Activated T-cell treated with anti-CD3 and anti-CD28 coated beads for 24 hours (primary cell): ENCODE results near the gene G6PC1.
"Not testable (repeated sequence)": the region's sequence is repeated elsewhere in the genome, so short reads cannot be mapped to it uniquely, and the experiment has no call there.

Experiments
- DNase-seq: peaks from one replicate; pipeline ENCODE4 v3.0.0-alpha.2; 2020; ENCODE audit warnings: low read depth

The G6PC1 gene

GRCh38 chr17:42900460-42901331 is at the start of gene G6PC1:
G6PC1 (plus strand) TSS chr17:42900799; CDS start chr17:42900877, 78 bp downstream.
- no peak for DNase-seq

DNA sequence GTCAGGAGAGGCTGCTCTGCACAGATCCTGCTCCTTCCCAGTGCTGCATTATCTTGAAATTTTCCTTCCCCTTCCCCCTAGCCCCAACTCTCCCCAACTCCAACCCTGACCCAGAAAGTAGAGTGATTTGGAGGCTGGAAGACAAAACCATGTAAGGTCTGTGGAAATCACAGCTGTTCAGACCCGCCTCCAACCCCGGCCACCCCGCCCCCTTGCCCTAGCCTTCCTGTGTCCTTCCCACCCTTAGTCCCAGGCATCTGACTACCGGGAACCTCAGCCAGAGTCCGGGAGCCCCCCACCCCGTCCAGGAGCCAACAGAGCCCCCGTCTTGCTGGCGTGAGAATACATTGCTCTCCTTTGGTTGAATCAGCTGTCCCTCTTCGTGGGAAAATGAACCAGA is 49.6 kb upstream of the G6PC1 start, which contains the start of gene AOC3:
TSS of gene AOC3 (plus strand) at position 246 of the 400 bp plus-strand sequence. CDS start at position 391, 145 bp downstream.
- DNase-seq = no peak

- DNase-seq = not testable (repeated sequence)
Measured at GRCh38 chr17:42851371-42852240, 49.0 kb upstream of the G6PC1 start.

DNA sequence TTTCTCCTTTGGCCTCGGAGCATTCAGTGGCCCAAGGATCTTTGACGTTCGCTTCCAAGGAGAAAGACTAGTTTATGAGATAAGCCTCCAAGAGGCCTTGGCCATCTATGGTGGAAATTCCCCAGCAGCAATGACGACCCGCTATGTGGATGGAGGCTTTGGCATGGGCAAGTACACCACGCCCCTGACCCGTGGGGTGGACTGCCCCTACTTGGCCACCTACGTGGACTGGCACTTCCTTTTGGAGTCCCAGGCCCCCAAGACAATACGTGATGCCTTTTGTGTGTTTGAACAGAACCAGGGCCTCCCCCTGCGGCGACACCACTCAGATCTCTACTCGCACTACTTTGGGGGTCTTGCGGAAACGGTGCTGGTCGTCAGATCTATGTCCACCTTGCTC is 48.2 kb upstream of the G6PC1 start:
- no peak for DNase-seq

GRCh38 chr17:42853004-42853403 is 47.6 kb upstream of the G6PC1 start:
- DNase-seq = no peak

GRCh38 chr17:42853597-42853967 is 47.0 kb upstream of the G6PC1 start:
- DNase-seq = no peak

- DNase-seq = no peak
Measured at GRCh38 chr17:42853968-42854790, 46.4 kb upstream of the G6PC1 start.

DNA sequence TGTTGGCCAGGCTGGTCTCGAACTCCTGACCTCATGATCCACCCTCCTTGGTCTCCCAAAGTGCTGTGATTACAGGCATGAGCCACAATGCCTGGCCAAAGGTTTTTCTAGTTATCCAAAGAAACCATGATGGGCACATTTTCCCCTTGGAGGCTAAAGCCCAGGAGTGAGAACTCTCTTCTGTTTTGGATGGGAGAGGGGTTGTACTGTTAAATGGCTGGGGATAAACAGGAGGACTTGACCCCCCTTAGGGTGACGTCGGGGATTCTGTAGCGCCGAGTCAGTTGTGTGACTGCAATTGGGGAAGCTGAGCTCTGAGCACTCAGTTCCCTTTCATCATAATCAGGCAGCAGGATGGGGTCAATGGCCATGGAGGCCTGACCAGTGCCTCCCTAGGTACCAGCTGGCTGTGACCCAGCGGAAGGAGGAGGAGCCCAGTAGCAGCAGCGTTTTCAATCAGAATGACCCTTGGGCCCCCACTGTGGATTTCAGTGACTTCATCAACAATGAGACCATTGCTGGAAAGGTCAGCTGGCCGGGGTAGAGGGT is 45.5 kb upstream of the G6PC1 start:
- DNase-seq = no peak

DNA sequence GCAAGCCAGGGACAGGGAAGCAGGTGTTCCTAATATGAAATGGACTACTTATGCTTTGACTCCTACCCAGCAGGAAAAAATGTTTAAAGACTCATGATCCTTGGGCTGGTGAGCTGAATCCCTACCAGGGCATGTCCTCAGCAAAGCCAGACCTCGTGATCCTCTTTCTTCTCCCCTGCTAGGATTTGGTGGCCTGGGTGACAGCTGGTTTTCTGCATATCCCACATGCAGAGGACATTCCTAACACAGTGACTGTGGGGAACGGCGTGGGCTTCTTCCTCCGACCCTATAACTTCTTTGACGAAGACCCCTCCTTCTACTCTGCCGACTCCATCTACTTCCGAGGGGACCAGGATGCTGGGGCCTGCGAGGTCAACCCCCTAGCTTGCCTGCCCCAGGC is 44.5 kb upstream of the G6PC1 start:
- DNase-seq = not testable (repeated sequence)

DNA sequence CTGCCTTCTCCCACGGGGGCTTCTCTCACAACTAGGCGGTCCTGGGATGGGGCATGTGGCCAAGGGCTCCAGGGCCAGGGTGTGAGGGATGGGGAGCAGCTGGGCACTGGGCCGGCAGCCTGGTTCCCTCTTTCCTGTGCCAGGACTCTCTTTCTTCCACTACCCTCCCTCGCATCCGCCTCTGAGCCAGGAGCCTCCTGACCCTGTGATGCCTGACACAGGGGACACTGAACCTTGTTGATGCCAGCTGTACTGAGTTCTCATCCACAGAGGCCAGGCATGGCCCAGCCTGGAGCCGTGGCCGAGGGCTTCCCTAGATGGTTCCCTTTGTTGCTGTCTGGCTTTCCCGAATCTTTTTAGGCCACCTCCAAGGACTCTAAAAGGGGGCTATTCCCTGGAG is 44.1 kb upstream of the G6PC1 start:
- DNase-seq = not testable (repeated sequence)

DNA sequence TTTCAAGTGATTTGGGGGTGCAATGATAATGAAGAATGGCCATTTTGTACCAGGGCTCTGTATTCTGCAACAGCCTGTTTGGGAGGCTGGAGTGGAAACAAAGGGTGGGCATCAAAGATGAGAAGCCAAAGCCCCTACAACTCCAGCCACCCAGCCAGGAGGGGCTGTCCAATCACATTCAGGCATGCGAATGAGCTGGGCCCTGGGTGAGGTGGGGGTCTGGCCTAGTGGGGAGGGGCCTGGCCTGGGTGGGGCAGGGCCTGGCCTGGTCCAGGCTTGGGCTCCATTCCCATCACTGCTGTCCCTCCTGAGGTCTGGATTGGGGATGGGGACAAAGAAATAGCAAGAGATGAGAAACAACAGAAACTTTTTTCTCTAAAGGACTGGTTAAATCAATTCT is 43.2 kb upstream of the G6PC1 start:
- no peak for DNase-seq

GRCh38 chr17:42865638-42866094 is 34.9 kb upstream of the G6PC1 start:
- DNase-seq = no peak

DNA sequence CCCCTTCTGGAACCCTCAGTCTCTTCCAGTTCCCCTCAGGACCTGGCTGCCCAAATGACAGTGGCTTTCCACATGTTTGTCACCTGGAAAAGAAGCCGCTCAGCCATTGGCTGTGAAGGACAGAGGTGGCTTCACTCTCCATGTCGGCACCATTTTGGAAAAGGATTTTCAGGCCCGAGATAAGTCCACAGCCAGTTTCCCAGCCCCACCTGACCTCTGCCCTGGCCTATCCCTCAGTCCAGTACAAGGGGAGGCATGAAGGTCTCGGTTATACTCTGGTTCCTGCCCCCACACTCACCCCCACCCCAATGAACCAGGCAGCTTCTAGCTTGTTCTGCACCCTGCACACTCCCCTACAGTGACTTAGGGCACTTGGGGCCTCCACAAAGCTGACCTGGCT is 34.4 kb upstream of the G6PC1 start:
- no peak for DNase-seq

- DNase-seq = no peak
Measured at GRCh38 chr17:42866631-42867575, 33.7 kb upstream of the G6PC1 start.

- DNase-seq = not testable (repeated sequence)
Measured at GRCh38 chr17:42867694-42868261, 32.8 kb upstream of the G6PC1 start.

- DNase-seq = no peak
Measured at GRCh38 chr17:42868338-42868737, 32.3 kb upstream of the G6PC1 start.

GRCh38 chr17:42871647-42872046 is 29.0 kb upstream of the G6PC1 start:
- DNase-seq = no peak

GRCh38 chr17:42872251-42872965 is 28.2 kb upstream of the G6PC1 start:
- DNase-seq = no peak

DNA sequence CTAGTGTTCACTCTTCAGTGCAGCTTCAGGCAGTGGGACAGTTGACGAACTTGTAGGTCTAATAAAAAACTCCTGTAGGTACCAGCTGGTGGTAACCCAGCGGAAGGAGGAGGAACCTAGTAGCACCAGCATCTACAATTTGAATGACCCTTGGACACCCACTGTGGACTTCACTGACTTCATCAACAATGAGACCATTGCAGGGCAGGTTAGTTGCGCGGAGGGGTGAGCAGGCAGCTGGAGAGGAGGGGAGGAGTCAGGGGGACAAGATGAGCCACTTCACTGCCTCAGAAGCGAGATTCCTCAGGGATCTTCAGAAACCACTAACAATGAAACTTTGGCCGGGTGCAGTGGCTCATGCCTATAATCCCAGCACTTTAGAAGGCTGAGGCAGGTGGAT is 27.3 kb upstream of the G6PC1 start:
- DNase-seq = no peak
